Measurements from ENCODE around the gene HSD3B7.

DNA sequence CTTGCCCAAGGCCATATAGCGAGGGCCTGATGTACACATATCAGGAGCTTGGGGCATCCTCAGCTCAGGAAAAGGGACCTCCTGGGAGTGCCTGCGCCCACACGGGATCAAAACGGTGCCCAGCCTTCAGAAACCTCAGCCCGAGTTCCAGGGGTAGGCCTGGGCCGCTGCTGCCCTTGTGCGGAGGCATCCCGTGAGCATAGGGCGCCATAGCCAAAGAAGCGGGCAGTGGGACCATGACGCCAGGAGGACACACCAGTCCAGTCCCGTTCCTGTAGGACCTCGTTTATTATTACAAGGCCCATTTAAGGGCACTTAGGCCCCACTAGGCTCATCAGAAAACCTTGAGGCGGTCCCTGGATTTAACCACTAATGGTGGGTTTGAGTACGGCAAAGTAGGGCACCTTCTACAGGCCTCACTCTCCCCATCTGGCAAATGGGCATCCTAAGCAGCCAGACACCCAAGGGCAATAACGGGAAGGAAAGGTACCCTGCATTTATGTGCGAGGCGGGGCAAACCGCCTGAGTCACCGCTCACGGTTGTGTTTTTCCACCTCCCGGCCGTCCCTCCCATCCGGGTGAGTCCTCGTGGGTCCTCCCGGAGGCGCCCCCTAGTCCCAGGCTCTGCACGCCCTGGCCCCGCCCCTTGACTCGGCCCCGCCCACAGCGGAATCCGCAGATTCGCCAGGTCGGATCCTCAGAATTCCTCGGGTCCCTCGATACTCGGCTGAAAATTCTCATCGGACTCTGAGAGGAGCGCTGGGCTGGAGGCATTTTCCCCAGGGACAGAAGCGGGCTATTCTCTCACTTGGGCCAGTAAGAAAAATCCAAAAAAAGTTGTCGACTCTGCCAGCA, 28.2 kb upstream of the HSD3B7 start:
- TF ChIP-seq, protein P1, sequence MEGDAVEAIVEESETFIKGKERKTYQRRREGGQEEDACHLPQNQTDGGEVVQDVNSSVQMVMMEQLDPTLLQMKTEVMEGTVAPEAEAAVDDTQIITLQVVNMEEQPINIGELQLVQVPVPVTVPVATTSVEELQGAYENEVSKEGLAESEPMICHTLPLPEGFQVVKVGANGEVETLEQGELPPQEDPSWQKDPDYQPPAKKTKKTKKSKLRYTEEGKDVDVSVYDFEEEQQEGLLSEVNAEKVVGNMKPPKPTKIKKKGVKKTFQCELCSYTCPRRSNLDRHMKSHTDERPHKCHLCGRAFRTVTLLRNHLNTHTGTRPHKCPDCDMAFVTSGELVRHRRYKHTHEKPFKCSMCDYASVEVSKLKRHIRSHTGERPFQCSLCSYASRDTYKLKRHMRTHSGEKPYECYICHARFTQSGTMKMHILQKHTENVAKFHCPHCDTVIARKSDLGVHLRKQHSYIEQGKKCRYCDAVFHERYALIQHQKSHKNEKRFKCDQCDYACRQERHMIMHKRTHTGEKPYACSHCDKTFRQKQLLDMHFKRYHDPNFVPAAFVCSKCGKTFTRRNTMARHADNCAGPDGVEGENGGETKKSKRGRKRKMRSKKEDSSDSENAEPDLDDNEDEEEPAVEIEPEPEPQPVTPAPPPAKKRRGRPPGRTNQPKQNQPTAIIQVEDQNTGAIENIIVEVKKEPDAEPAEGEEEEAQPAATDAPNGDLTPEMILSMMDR (IDR thresholded peaks at IDR 0.05), result peak in 1 of 4 experiments; percentile 4
- no peak for TF ChIP-seq POLR2AphosphoS5 (IDR thresholded peaks at IDR 0.05)

Measured in prostate gland (tissue), 2 donors.